ENCODE data around the gene PER1. TPM values are rescaled to one million over a fixed set of nuclear protein-coding genes. Genes with fewer than 3 reads are reported as not detected.
A peak's percentile ranks its signal among the peaks of the same experiment; 100 is the strongest.

The PER1 gene
- total and polyA plus RNA-seq, 9 of the 15 experiments (the other 6 are each of a cell fraction or from before 2014, with no cell fraction given) = 0.13 to 26.0 (median 3.4) TPM

DNA sequence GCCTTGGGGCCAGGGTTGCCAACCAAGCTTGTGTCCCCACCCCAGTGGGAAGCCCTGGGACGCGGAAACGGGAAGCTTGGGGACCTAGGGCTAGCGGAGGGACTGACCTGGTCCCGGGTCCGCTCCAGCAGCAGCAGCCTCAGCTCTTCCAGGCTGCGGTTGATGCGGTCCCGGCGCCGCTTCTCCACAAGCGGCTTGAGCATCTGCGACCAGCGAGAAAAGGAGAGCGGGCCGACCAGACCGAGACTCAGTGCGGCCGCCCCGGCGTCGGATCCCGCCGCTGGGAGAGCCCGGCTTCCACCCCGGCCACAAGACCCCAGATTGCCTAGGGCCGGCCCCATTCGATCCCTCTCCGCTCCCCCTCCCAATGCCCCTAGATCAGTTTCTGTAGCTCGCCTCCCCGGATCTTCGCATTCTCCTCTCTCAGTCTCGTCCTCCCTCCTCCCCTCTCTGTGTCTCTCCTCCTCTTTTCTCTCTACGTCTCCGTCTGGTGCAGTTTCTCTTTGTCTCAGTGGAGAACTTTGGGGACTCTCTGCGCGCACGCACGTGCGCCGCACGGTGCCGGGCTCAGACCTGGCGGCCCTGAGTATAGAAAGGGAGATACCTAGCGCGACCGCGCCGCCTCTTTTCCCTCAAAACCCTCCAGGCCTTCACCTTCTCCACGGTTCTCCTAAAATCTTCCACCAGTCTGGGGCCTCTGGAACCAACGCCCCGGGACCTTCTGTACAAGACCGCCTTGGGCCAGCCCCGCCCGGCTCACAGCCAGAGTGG is 29.1 kb downstream of the PER1 start:
- H4K20me1 ChIP-seq (replicated peaks; ENCODE audit: control insufficient read depth, insufficient read depth, low read length) = peaks cover 8% of the 10 kb centered on the region; the same call in 1 of the 2 replicates
- no peaks in the 10 kb centered on the region for H3K79me2 ChIP-seq (ENCODE audit: control insufficient read depth, insufficient read depth, low read length)
- intact Hi-C loops (cut with micrococcal nuclease) (loop anchor here (5.0 to 10.0 kb wide), 3 partner anchors 49 to 288 kb away; partner anchors contain the start of gene KDM6B), in situ Hi-C loops (cut with MboI) (loop anchor here (5.0 kb wide), 2 partner anchors 99 to 179 kb away; no protein-coding TSS in a partner anchor)
- no peak overlapping the region for H3K27ac ChIP-seq (ENCODE audit: extremely low read depth, low read depth, low read length)
- peaks cover 26 to 69% of the 10 kb centered on the region in 2 experiments for H3K4me1 ChIP-seq (replicated peaks in 1 of 2; ENCODE audit: control insufficient read depth in 2 of 2, insufficient read depth in 2 of 2, low read length in 2 of 2)
- ChIA-PET CTCF (ENCODE audit: low intra/inter-chr PET ratio) (no interaction called here), POLR2A (interaction anchor here (0.6 to 2.1 kb wide), 2 partner anchors 15 to 50 kb away, joined by 3 to 5 read pairs; no protein-coding TSS in a partner anchor)
- H3K9me3 ChIP-seq (replicated peaks; ENCODE audit: control insufficient read depth, insufficient read depth, low read depth, low read length) = no peaks in the 10 kb centered on the region
- H3K36me3 ChIP-seq (ENCODE audit: control insufficient read depth, insufficient read depth, low read length) = no peaks in the 10 kb centered on the region
- WGBS (ENCODE audit: insufficient coverage, low coverage, missing lambda C conversion rate) = 6% methylated on average over 32 of the region's 55 CpGs
- 0 out of 5 replicates have a peak, but pooled peaks cover 0 to 11% of the 10 kb centered on the region in 2 experiments for H3K27me3 ChIP-seq (ENCODE audit: control insufficient read depth in 2 of 2, insufficient read depth in 2 of 2, low read length in 2 of 2)
- no peak for FAIRE-seq
- no peaks in the 10 kb centered on the region for H3K9me1 ChIP-seq (ENCODE audit: control insufficient read depth, insufficient read depth, low read length)
- DNase-seq (ENCODE audit: extremely low read depth in 1 of 4, low spot score in 3 of 4) = peak in 1 of 4 experiments; percentile 24
- BruUV-seq (replicated peaks) = no TSS peak
- peak overlapping the region in 1 of 2 experiments; percentile 85; a peak in 2 of 4 replicates for H3K9ac ChIP-seq (ENCODE audit: insufficient read depth in 1 of 2, low read depth in 2 of 2, low read length in 2 of 2)
- ATAC-seq = no peak
- H3K4me3 ChIP-seq = peak overlapping the region; percentile 65
- H3K4me2 ChIP-seq (ENCODE audit: insufficient read depth, low read length) = peak overlapping the region; percentile 87
- peak overlapping the region; percentile 82 for H2AFZ ChIP-seq (ENCODE audit: low read depth, low read length)
- TF ChIP-seq MAFK (IDR thresholded peaks at IDR 0.05; ENCODE audit: low read length) = no peak
- TF ChIP-seq MTA3 (IDR thresholded peaks at IDR 0.05; ENCODE audit: borderline replicate concordance) = no peak
- TF ChIP-seq BHLHE40 (IDR thresholded peaks at IDR 0.05; ENCODE audit: low read length) = peak; percentile 73
- TF ChIP-seq, protein P1, sequence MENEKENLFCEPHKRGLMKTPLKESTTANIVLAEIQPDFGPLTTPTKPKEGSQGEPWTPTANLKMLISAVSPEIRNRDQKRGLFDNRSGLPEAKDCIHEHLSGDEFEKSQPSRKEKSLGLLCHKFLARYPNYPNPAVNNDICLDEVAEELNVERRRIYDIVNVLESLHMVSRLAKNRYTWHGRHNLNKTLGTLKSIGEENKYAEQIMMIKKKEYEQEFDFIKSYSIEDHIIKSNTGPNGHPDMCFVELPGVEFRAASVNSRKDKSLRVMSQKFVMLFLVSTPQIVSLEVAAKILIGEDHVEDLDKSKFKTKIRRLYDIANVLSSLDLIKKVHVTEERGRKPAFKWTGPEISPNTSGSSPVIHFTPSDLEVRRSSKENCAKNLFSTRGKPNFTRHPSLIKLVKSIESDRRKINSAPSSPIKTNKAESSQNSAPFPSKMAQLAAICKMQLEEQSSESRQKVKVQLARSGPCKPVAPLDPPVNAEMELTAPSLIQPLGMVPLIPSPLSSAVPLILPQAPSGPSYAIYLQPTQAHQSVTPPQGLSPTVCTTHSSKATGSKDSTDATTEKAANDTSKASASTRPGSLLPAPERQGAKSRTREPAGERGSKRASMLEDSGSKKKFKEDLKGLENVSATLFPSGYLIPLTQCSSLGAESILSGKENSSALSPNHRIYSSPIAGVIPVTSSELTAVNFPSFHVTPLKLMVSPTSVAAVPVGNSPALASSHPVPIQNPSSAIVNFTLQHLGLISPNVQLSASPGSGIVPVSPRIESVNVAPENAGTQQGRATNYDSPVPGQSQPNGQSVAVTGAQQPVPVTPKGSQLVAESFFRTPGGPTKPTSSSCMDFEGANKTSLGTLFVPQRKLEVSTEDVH (IDR thresholded peaks at IDR 0.05; ENCODE audit: low read depth, partially characterized antibody) = no peak
- no peak for TF ChIP-seq ZZZ3 (IDR thresholded peaks at IDR 0.05)
- TF ChIP-seq TAF1 (IDR thresholded peaks at IDR 0.05; ENCODE audit: control insufficient read depth, extremely low read depth, insufficient read depth, low read length, severe bottlenecking) = no peak
- no peak for TF ChIP-seq KDM5B (IDR thresholded peaks at IDR 0.05; ENCODE audit: insufficient replicate concordance, low read depth, low read length)
- TF ChIP-seq, protein P2, sequence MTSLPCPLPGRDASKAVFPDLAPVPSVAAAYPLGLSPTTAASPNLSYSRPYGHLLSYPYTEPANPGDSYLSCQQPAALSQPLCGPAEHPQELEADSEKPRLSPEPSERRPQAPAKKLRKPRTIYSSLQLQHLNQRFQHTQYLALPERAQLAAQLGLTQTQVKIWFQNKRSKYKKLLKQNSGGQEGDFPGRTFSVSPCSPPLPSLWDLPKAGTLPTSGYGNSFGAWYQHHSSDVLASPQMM (CRISPR knock-in tag; IDR thresholded peaks at IDR 0.05) = no peak
- no peak for TF ChIP-seq TCFL5 (CRISPR knock-in tag; conservative IDR thresholded peaks at IDR 0.05)
- TF ChIP-seq CEBPB (tag; IDR thresholded peaks at IDR 0.05) = no peak
- TF ChIP-seq ARID2 (IDR thresholded peaks at IDR 0.05) = no peak
- TF ChIP-seq, protein P3, sequence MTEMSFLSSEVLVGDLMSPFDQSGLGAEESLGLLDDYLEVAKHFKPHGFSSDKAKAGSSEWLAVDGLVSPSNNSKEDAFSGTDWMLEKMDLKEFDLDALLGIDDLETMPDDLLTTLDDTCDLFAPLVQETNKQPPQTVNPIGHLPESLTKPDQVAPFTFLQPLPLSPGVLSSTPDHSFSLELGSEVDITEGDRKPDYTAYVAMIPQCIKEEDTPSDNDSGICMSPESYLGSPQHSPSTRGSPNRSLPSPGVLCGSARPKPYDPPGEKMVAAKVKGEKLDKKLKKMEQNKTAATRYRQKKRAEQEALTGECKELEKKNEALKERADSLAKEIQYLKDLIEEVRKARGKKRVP (CRISPR knock-in tag; IDR thresholded peaks at IDR 0.05) = no peak
- TF ChIP-seq, protein P4, sequence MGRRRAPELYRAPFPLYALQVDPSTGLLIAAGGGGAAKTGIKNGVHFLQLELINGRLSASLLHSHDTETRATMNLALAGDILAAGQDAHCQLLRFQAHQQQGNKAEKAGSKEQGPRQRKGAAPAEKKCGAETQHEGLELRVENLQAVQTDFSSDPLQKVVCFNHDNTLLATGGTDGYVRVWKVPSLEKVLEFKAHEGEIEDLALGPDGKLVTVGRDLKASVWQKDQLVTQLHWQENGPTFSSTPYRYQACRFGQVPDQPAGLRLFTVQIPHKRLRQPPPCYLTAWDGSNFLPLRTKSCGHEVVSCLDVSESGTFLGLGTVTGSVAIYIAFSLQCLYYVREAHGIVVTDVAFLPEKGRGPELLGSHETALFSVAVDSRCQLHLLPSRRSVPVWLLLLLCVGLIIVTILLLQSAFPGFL (CRISPR knock-in tag; IDR thresholded peaks at IDR 0.05) = no peak
- TF ChIP-seq CREB1 (IDR thresholded peaks at IDR 0.05) = no peak
- TF ChIP-seq CREB1 (CRISPR knock-in tag; IDR thresholded peaks at IDR 0.05) = no peak

Data from K562 (cell line).